ENCODE measurements around the gene DYNLL1. TPM values are rescaled to one million over a fixed set of nuclear protein-coding genes. Genes with fewer than 3 reads are reported as not detected.

DYNLL1 gene
- total and polyA plus RNA-seq, 4 donors = 101 to 275 (median 183) TPM

GRCh38 chr12:120546050-120546386 is 50.1 kb downstream of the DYNLL1 start:
- DNase-seq (ENCODE audit: low spot score) = no peak
- WGBS = 72% methylated on average over 3 of the region's 3 CpGs
- TF ChIP-seq GABPA (IDR thresholded peaks at IDR 0.05 in 1 of 2, conservative IDR thresholded peaks at IDR 0.05 in 1 of 2) = no peak
- TF ChIP-seq ZBTB33 (IDR thresholded peaks at IDR 0.05) = no peak
- no peak for TF ChIP-seq REST (IDR thresholded peaks at IDR 0.05)
- TF ChIP-seq CTCF (IDR thresholded peaks at IDR 0.05; ENCODE audit: low read depth, low read length, missing input control) = no peak
- TF ChIP-seq FOXA2 (IDR thresholded peaks at IDR 0.05) = no peak
- no peak for TF ChIP-seq NR2F2 (IDR thresholded peaks at IDR 0.05)
- no peak for TF ChIP-seq ATF3 (IDR thresholded peaks at IDR 0.05)
- no peak for TF ChIP-seq EGR1 (IDR thresholded peaks at IDR 0.05; ENCODE audit: low read depth in 2 of 2)
- no peak for TF ChIP-seq HNF4A (conservative IDR thresholded peaks at IDR 0.05)
- TF ChIP-seq TAF1 (conservative IDR thresholded peaks at IDR 0.05) = no peak
- TF ChIP-seq HNF4G (IDR thresholded peaks at IDR 0.05) = no peak
- TF ChIP-seq MAX (IDR thresholded peaks at IDR 0.05) = no peak
- no peak for TF ChIP-seq RAD21 (IDR thresholded peaks at IDR 0.05)
- no peak for TF ChIP-seq JUND (IDR thresholded peaks at IDR 0.05)
- no peak for TF ChIP-seq YY1 (IDR thresholded peaks at IDR 0.05)
- no peak for TF ChIP-seq FOXA1 (IDR thresholded peaks at IDR 0.05)
- Histone ChIP-seq H3K4me3 (ENCODE audit: low read depth in 1 of 3, low read length in 3 of 3) (no peak overlapping the region), H3K36me3 (ENCODE audit: control insufficient read depth in 4 of 4, insufficient read depth in 3 of 4, low read depth in 1 of 4, low read length in 3 of 4) (peaks cover 8 to 29% (median 20%) of the 10 kb centered on the region in 4 donors), H3K27me3 (ENCODE audit: control insufficient read depth in 4 of 4, insufficient read depth in 4 of 4, low read length in 3 of 4) (no peaks in the 10 kb centered on the region), H3K27ac (ENCODE audit: low read depth in 1 of 2, low read length in 2 of 2) (no peak overlapping the region), H3K4me1 (ENCODE audit: control insufficient read depth in 4 of 4, insufficient read depth in 4 of 4, low read length in 3 of 4) (peaks cover 17 to 33% (median 21%) of the 10 kb centered on the region in 4 donors), H3K9ac (ENCODE audit: low read depth in 1 of 2, low read length in 2 of 2) (no peak overlapping the region), H3K9me3 (ENCODE audit: control insufficient read depth in 4 of 4, low read length in 3 of 4) (no peaks in the 10 kb centered on the region)

Small RNAs within 50 kb of the gene (small RNA-seq; reads per million reads assigned to genes)
- not detected for gene RF00019

Other genes with a start within 250 kb of the DYNLL1 start
- gene PXN, start 230.4 kb upstream of the DYNLL1 start, total RNA-seq = 10 to 100 TPM in 1 of 2 donors, 1 to 10 TPM in 1; 6.0 to 13.1 TPM
- 10 to 100 TPM; 12.0 to 12.6 TPM for gene PXN, start 230.4 kb upstream of the DYNLL1 start, polyA plus RNA-seq
- gene RNU4-2, start 204.2 kb upstream of the DYNLL1 start, total RNA-seq = under 1 TPM; under 0.01 TPM
- 10 to 100 TPM in 1 of 2 donors, not detected in 1; 82.7 TPM for gene RNU4-2, start 204.2 kb upstream of the DYNLL1 start, polyA plus RNA-seq
- under 1 TPM; under 0.01 TPM for gene RNU4-1, start 202.9 kb upstream of the DYNLL1 start, total RNA-seq
- 10 to 100 TPM in 1 of 2 donors, not detected in 1; 26.0 TPM for gene RNU4-1, start 202.9 kb upstream of the DYNLL1 start, polyA plus RNA-seq
- 1 to 10 TPM; 1.6 to 2.3 TPM for gene SIRT4, start 193.8 kb upstream of the DYNLL1 start, total RNA-seq
- gene SIRT4, start 193.8 kb upstream of the DYNLL1 start, polyA plus RNA-seq = 1 to 10 TPM; 1.6 to 4.2 TPM
- gene PLA2G1B, start 168.3 kb upstream of the DYNLL1 start, total RNA-seq = 1 to 10 TPM in 1 of 2 donors, under 1 TPM in 1; 0.84 to 1.4 TPM
- 1 to 10 TPM in 1 of 2 donors, under 1 TPM in 1; 0.39 to 4.6 TPM for gene PLA2G1B, start 168.3 kb upstream of the DYNLL1 start, polyA plus RNA-seq
- 1 to 10 TPM in 1 of 2 donors, not detected in 1; 1.2 TPM for gene MSI1, start 126.9 kb upstream of the DYNLL1 start, total RNA-seq
- gene MSI1, start 126.9 kb upstream of the DYNLL1 start, polyA plus RNA-seq = under 1 TPM in 1 of 2 donors, not detected in 1; 0.13 TPM
- 100 to 1,000 TPM; 338 to 451 TPM for gene COX6A1, start 58.0 kb upstream of the DYNLL1 start, total RNA-seq
- 100 to 1,000 TPM; 621 to 910 TPM for gene COX6A1, start 58.0 kb upstream of the DYNLL1 start, polyA plus RNA-seq
- 10 to 100 TPM; 11.9 to 13.3 TPM for gene TRIAP1, start 49.7 kb upstream of the DYNLL1 start, total RNA-seq
- 10 to 100 TPM; 24.7 to 39.9 TPM for gene TRIAP1, start 49.7 kb upstream of the DYNLL1 start, polyA plus RNA-seq
- 10 to 100 TPM; 13.0 to 15.5 TPM for gene GATC, start 49.7 kb upstream of the DYNLL1 start, total RNA-seq
- gene GATC, start 49.7 kb upstream of the DYNLL1 start, polyA plus RNA-seq = 10 to 100 TPM in 1 of 2 donors, 1 to 10 TPM in 1; 8.9 to 13.5 TPM
- 10 to 100 TPM; 45.3 to 83.9 TPM for gene SRSF9, start 26.4 kb upstream of the DYNLL1 start, total RNA-seq
- 10 to 100 TPM; 62.6 to 98.5 TPM for gene SRSF9, start 26.4 kb upstream of the DYNLL1 start, polyA plus RNA-seq
- gene COQ5, start 33.0 kb downstream of the DYNLL1 start, total RNA-seq = 10 to 100 TPM; 25.0 to 29.9 TPM
- gene COQ5, start 33.0 kb downstream of the DYNLL1 start, polyA plus RNA-seq = 10 to 100 TPM; 31.4 to 33.6 TPM
- 100 to 1,000 TPM; 102 to 157 TPM for gene RNF10, start 38.2 kb downstream of the DYNLL1 start, total RNA-seq
- gene RNF10, start 38.2 kb downstream of the DYNLL1 start, polyA plus RNA-seq = 10 to 100 TPM; 48.0 to 49.6 TPM
- gene POP5, start 85.3 kb downstream of the DYNLL1 start, total RNA-seq = 10 to 100 TPM; 20.0 to 20.7 TPM
- gene POP5, start 85.3 kb downstream of the DYNLL1 start, polyA plus RNA-seq = 10 to 100 TPM; 27.3 to 37.1 TPM
- under 1 TPM; 0.05 to 0.08 TPM for gene CABP1, start 144.5 kb downstream of the DYNLL1 start, total RNA-seq
- gene CABP1, start 144.5 kb downstream of the DYNLL1 start, polyA plus RNA-seq = under 1 TPM in 1 of 2 donors, not detected in 1; 0.12 TPM
- gene MLEC, start 191.0 kb downstream of the DYNLL1 start, total RNA-seq = 100 to 1,000 TPM in 1 of 2 donors, 10 to 100 TPM in 1; 61.4 to 170 TPM
- 100 to 1,000 TPM in 1 of 2 donors, 10 to 100 TPM in 1; 96.3 to 134 TPM for gene MLEC, start 191.0 kb downstream of the DYNLL1 start, polyA plus RNA-seq
- gene UNC119B, start 214.3 kb downstream of the DYNLL1 start, total RNA-seq = 10 to 100 TPM; 16.8 to 24.8 TPM
- gene UNC119B, start 214.3 kb downstream of the DYNLL1 start, polyA plus RNA-seq = 1 to 10 TPM; 3.8 to 6.8 TPM
- gene ACADS, start 229.7 kb downstream of the DYNLL1 start, total RNA-seq = 100 to 1,000 TPM in 1 of 2 donors, 10 to 100 TPM in 1; 54.2 to 152 TPM
- gene ACADS, start 229.7 kb downstream of the DYNLL1 start, polyA plus RNA-seq = 100 to 1,000 TPM; 102 to 162 TPM

Data from liver (tissue), 10 donors.